K562 (cell line): ENCODE measurements around the gene GNA15. TPM values are rescaled to one million over a fixed set of nuclear protein-coding genes. Genes with fewer than 3 reads are reported as not detected.

Experiments used
- DDX20 ChIP-seq: fragments of 450-650 bp; IDR thresholded peaks from 2 replicates; pipeline ENCODE4 v1.6.1; 2016; ENCODE audit warnings: missing genetic modification characterization, low read depth, mild to moderate bottlenecking, missing compliant biosample characterization, moderate library complexity
- ELF2 ChIP-seq: fragments of 250-450 bp; sonication (Bioruptor Pico); IDR thresholded peaks from 2 replicates; pipeline ENCODE4 v1.5.0; 2021; ENCODE audit warnings: mild to moderate bottlenecking
- ILK ChIP-seq: fragments of 450-650 bp; IDR thresholded peaks from 2 replicates; pipeline ENCODE4 v1.6.1; 2016; ENCODE audit warnings: missing genetic modification characterization, low read depth, mild to moderate bottlenecking, missing compliant biosample characterization, moderate library complexity, borderline replicate concordance
- MEF2D ChIP-seq: conservative IDR thresholded peaks from 2 replicates; pipeline ENCODE4 v1.6.1; 2016; ENCODE audit warnings: low read depth, missing genetic modification characterization, missing compliant biosample characterization
- MIER1 ChIP-seq: fragments of 450-650 bp; IDR thresholded peaks from 2 replicates; pipeline ENCODE4 v1.6.1; 2016; ENCODE audit warnings: antibody characterized with exemption, mild to moderate bottlenecking, low read depth
- NFIC ChIP-seq: fragments of 450-650 bp; IDR thresholded peaks from 2 replicates; pipeline ENCODE4 v1.6.1; 2017; ENCODE audit warnings: mild to moderate bottlenecking, inconsistent platforms
- TARDBP ChIP-seq: fragments of 450-650 bp; IDR thresholded peaks from 2 replicates; pipeline ENCODE4 v1.6.1; 2016
- XRCC4 ChIP-seq: IDR thresholded peaks from one replicate; pipeline ENCODE4 v1.6.1; 2011; ENCODE audit not compliant: insufficient read depth, insufficient read length; ENCODE audit errors: extremely low read depth
- ZKSCAN8 ChIP-seq: fragments of 200-800 bp; sonication (Bioruptor generic); IDR thresholded peaks from 2 replicates; pipeline ENCODE4 v1.6.1; 2016; ENCODE audit warnings: missing genetic modification characterization, missing compliant biosample characterization
- ZNF316 ChIP-seq: fragments of 450-650 bp; IDR thresholded peaks from 2 replicates; pipeline ENCODE4 v1.6.1; 2016
- ZNF644 ChIP-seq: fragments of 200-800 bp; sonication (Bioruptor generic); IDR thresholded peaks from 2 replicates; pipeline ENCODE4 v1.6.1; 2016; ENCODE audit warnings: low read depth, missing genetic modification characterization, missing compliant biosample characterization
- polyA plus RNA-seq, 8 experiments: library from polyadenylated mRNA; depleted of rRNA in 4 of 8; stranded (reverse) in 5 of 8; unstranded in 3 of 8; fragments of >200 nt; fragmentation: Nextera tagmentation in 2 of 8; fragmentation: Illumina TruSeq in 1 of 8; extraction: Ambion mirVana in 2 of 8; extraction: Trizol in 1 of 8; gene quantifications; 2 replicates each; pipeline versions ENCODE4 v1.2.1 to v1.2.3, GENCODE V29; 2011 to 2014; ENCODE audit warnings: inconsistent platforms in 1 of 8, missing spikeins in 1 of 8
- total RNA-seq, 7 experiments: library from RNA; depleted of rRNA in 6 of 7; stranded (reverse); fragments of >200 nt in 6 of 7; fragmentation: Illumina TruSeq in 2 of 7; extraction: Trizol in 2 of 7; gene quantifications; 2 replicates each; pipeline versions ENCODE4 v1.2.1 to v1.2.3, GENCODE V29; 2011 to 2021; ENCODE audit warnings: low replicate concordance in 1 of 7
- TF ChIP-seq, protein P1 (sequence below): fragments of 450-650 bp; IDR thresholded peaks from 2 replicates; pipeline ENCODE4 v1.6.1; 2016; ENCODE audit warnings: mild to moderate bottlenecking, moderate library complexity
- TF ChIP-seq, protein P2 (sequence below): fragments of 450-650 bp; formaldehyde crosslinking; IDR thresholded peaks from 2 replicates; pipeline ENCODE4 v1.4.0; 2022; ENCODE audit warnings: mild to moderate bottlenecking, moderate library complexity
- TF ChIP-seq, protein P3 (sequence below): fragments of 450-650 bp; formaldehyde crosslinking; IDR thresholded peaks from 2 replicates; pipeline ENCODE4 v1.4.0; 2020; ENCODE audit warnings: mild to moderate bottlenecking, moderate library complexity

The GNA15 gene
- total and polyA plus RNA-seq, 9 of the 15 experiments (the other 6 are each of a cell fraction or from before 2014, with no cell fraction given) = 0.03 to 0.24 (median 0.11) TPM; not detected in 1

DNA sequence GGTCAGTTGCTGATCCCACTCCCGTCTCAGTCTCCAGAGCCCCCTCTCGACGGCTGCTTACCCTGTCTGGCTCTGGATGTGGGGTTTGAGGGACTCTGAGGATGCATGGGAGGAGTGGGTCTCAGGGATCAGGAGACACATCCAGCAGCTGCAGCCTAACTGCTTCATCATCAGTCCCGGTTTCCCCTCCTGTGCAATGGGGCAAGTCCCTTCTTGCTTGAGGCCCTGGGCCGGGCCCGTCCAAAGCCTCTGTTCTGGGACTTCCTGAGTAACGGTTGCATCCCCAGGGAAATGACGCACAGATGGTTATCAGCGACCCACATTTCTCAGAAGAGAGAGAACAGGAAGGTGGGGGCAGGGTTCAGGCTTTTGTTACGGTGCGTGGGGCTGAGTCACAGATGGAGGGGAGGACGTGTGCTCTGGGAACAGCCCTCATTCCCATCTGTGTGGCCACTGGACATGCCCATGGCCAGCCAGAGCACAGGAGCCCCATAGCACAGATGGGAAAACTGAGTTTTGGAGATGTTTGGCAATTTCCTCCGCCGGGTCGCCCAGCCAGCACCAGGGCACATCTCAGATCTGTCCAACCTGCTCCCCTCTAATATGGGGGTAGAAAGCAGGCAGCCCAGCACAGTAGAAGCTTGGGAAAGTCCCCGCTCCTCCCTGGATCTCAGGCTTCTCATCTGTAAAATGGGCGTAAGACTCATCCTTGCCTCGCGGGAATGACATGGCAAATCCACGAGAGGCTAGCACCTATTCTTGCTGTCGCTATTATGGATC lies 19.3 kb downstream of the GNA15 start (continued):
- TF ChIP-seq, protein P1, sequence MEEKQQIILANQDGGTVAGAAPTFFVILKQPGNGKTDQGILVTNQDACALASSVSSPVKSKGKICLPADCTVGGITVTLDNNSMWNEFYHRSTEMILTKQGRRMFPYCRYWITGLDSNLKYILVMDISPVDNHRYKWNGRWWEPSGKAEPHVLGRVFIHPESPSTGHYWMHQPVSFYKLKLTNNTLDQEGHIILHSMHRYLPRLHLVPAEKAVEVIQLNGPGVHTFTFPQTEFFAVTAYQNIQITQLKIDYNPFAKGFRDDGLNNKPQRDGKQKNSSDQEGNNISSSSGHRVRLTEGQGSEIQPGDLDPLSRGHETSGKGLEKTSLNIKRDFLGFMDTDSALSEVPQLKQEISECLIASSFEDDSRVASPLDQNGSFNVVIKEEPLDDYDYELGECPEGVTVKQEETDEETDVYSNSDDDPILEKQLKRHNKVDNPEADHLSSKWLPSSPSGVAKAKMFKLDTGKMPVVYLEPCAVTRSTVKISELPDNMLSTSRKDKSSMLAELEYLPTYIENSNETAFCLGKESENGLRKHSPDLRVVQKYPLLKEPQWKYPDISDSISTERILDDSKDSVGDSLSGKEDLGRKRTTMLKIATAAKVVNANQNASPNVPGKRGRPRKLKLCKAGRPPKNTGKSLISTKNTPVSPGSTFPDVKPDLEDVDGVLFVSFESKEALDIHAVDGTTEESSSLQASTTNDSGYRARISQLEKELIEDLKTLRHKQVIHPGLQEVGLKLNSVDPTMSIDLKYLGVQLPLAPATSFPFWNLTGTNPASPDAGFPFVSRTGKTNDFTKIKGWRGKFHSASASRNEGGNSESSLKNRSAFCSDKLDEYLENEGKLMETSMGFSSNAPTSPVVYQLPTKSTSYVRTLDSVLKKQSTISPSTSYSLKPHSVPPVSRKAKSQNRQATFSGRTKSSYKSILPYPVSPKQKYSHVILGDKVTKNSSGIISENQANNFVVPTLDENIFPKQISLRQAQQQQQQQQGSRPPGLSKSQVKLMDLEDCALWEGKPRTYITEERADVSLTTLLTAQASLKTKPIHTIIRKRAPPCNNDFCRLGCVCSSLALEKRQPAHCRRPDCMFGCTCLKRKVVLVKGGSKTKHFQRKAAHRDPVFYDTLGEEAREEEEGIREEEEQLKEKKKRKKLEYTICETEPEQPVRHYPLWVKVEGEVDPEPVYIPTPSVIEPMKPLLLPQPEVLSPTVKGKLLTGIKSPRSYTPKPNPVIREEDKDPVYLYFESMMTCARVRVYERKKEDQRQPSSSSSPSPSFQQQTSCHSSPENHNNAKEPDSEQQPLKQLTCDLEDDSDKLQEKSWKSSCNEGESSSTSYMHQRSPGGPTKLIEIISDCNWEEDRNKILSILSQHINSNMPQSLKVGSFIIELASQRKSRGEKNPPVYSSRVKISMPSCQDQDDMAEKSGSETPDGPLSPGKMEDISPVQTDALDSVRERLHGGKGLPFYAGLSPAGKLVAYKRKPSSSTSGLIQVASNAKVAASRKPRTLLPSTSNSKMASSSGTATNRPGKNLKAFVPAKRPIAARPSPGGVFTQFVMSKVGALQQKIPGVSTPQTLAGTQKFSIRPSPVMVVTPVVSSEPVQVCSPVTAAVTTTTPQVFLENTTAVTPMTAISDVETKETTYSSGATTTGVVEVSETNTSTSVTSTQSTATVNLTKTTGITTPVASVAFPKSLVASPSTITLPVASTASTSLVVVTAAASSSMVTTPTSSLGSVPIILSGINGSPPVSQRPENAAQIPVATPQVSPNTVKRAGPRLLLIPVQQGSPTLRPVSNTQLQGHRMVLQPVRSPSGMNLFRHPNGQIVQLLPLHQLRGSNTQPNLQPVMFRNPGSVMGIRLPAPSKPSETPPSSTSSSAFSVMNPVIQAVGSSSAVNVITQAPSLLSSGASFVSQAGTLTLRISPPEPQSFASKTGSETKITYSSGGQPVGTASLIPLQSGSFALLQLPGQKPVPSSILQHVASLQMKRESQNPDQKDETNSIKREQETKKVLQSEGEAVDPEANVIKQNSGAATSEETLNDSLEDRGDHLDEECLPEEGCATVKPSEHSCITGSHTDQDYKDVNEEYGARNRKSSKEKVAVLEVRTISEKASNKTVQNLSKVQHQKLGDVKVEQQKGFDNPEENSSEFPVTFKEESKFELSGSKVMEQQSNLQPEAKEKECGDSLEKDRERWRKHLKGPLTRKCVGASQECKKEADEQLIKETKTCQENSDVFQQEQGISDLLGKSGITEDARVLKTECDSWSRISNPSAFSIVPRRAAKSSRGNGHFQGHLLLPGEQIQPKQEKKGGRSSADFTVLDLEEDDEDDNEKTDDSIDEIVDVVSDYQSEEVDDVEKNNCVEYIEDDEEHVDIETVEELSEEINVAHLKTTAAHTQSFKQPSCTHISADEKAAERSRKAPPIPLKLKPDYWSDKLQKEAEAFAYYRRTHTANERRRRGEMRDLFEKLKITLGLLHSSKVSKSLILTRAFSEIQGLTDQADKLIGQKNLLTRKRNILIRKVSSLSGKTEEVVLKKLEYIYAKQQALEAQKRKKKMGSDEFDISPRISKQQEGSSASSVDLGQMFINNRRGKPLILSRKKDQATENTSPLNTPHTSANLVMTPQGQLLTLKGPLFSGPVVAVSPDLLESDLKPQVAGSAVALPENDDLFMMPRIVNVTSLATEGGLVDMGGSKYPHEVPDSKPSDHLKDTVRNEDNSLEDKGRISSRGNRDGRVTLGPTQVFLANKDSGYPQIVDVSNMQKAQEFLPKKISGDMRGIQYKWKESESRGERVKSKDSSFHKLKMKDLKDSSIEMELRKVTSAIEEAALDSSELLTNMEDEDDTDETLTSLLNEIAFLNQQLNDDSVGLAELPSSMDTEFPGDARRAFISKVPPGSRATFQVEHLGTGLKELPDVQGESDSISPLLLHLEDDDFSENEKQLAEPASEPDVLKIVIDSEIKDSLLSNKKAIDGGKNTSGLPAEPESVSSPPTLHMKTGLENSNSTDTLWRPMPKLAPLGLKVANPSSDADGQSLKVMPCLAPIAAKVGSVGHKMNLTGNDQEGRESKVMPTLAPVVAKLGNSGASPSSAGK = peak; percentile 60
- TF ChIP-seq ELF2 (CRISPR knock-in tag) = peak; percentile 47; the same call in 1 of the 2 replicates
- no peak for TF ChIP-seq ILK (tag)
- TF ChIP-seq ZKSCAN8 (CRISPR knock-in tag) = no peak; the same call in 1 of the 2 replicates
- TF ChIP-seq XRCC4 = no peak
- TF ChIP-seq ZNF316 = no peak
- TF ChIP-seq MIER1 = peak; percentile 58; the same call in 1 of the 2 replicates
- TF ChIP-seq, protein P2, sequence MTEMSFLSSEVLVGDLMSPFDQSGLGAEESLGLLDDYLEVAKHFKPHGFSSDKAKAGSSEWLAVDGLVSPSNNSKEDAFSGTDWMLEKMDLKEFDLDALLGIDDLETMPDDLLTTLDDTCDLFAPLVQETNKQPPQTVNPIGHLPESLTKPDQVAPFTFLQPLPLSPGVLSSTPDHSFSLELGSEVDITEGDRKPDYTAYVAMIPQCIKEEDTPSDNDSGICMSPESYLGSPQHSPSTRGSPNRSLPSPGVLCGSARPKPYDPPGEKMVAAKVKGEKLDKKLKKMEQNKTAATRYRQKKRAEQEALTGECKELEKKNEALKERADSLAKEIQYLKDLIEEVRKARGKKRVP (CRISPR knock-in tag) = 0 out of 2 replicates have a peak, but pooled peaks have one; percentile 50
- TF ChIP-seq DDX20 (tag) = no peak
- TF ChIP-seq NFIC = peak; percentile 52
- peak; percentile 57; the same call in 1 of the 2 replicates for TF ChIP-seq MEF2D (tag)
- peak; percentile 34; the same call in 1 of the 2 replicates for TF ChIP-seq ZNF644
- TF ChIP-seq TARDBP = peak; percentile 94
- TF ChIP-seq, protein P3, sequence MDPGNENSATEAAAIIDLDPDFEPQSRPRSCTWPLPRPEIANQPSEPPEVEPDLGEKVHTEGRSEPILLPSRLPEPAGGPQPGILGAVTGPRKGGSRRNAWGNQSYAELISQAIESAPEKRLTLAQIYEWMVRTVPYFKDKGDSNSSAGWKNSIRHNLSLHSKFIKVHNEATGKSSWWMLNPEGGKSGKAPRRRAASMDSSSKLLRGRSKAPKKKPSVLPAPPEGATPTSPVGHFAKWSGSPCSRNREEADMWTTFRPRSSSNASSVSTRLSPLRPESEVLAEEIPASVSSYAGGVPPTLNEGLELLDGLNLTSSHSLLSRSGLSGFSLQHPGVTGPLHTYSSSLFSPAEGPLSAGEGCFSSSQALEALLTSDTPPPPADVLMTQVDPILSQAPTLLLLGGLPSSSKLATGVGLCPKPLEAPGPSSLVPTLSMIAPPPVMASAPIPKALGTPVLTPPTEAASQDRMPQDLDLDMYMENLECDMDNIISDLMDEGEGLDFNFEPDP = peak; percentile 50; the same call in 1 of the 2 replicates
